Astrocyte (in vitro differentiated cells and primary cell): ENCODE measurements around the gene DCST1.

ENCODE experiments used
- EZH2 ChIP-seq: IDR thresholded peaks from 2 replicates; pipeline ENCODE4 v1.6.1; 2012; ENCODE audit warnings: mild to moderate bottlenecking, low read length, inconsistent platforms; ENCODE audit not compliant: insufficient read depth
- TF ChIP-seq, protein P1 (sequence below): IDR thresholded peaks from 2 replicates; pipeline ENCODE4 v1.5.1; 2011; ENCODE audit warnings: low read depth, mild to moderate bottlenecking, inconsistent platforms, low read length, moderate library complexity; ENCODE audit not compliant: insufficient read depth

DNA sequence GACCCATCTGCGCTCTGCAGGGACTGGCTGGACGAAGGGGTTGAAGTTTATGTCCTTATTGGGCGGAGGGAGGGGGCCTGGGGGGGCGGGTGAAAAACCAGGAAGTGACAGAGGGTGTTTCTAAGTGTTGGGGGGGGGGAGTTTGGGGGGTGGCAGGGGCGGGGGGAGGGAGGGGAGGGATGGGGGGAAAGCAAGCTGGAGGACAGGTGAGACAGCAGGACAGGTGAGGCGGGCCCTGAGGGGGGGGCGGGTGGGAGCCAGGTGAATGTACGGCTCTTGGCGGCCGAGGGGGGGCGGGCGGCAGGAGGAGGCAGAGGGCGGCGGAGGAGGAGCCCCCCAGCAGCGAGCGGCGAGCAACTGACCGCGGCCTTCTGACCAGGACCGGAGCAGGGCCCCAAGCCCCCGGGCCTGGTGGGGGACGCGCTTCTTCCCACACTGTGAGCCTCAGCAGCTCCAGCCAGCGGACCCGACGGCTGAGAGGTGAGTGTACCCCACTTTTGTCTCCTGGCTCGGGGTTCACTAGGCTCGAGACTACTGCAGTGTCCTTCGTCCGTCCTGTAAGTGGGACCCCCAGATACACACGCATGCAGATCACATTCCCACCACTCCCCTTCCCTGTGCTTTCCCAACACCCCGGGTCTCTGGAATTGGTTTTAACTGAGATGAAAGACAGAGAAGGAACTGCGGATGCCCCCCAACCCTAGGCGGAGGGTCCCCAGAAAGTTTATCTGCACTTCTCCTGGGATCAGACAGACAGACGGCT is 31.0 kb upstream of the DCST1 start, which contains the start of gene ZBTB7B:
- no peak for TF ChIP-seq EZH2
- TF ChIP-seq, protein P1, sequence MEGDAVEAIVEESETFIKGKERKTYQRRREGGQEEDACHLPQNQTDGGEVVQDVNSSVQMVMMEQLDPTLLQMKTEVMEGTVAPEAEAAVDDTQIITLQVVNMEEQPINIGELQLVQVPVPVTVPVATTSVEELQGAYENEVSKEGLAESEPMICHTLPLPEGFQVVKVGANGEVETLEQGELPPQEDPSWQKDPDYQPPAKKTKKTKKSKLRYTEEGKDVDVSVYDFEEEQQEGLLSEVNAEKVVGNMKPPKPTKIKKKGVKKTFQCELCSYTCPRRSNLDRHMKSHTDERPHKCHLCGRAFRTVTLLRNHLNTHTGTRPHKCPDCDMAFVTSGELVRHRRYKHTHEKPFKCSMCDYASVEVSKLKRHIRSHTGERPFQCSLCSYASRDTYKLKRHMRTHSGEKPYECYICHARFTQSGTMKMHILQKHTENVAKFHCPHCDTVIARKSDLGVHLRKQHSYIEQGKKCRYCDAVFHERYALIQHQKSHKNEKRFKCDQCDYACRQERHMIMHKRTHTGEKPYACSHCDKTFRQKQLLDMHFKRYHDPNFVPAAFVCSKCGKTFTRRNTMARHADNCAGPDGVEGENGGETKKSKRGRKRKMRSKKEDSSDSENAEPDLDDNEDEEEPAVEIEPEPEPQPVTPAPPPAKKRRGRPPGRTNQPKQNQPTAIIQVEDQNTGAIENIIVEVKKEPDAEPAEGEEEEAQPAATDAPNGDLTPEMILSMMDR = no peak
